HG03103 (cell line): Measurements from ENCODE around the gene ZNF236.
"Not testable (repeated sequence)": the region's sequence is repeated elsewhere in the genome, so short reads cannot be mapped to it uniquely, and the experiment has no call there.

Source experiments
- ATAC-seq: cut with Tn5 transposase; IDR thresholded peaks from one replicate; pipeline ENCODE4 v1.9.1; 2021; ENCODE audit warnings: low read depth; ENCODE audit not compliant: unreplicated experiment

The ZNF236 gene

GRCh38 chr18:76938619-76939018 lies 116.3 kb downstream of the ZNF236 start:
- ATAC-seq = no peak

- ATAC-seq = no peak
These were observed 118.9 kb downstream of the ZNF236 start for GRCh38 chr18:76941284-76941683.

- no peak for ATAC-seq
These were observed 121.4 kb downstream of the ZNF236 start for GRCh38 chr18:76943542-76944339.

DNA sequence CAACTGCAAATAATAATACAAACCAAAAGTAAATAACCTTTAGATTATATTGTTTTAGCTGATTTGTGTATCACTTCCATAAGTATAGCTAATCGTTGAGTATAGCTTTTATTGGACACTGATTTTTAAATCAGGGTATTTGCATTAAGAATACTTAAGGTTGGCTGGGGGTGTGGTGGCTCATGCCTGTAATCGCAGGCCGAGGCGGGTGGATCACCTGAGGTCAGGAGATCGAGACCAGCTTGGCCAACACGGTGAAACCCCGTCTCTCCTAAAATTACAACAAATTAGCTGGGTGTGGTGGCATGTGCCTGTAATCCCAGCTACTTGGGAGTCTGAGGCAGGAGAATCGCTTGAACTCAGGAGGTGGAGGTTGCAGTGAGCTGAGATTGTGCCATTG lies 122.0 kb downstream of the ZNF236 start:
- not testable (repeated sequence) for ATAC-seq

- ATAC-seq = no peak
These were observed 126.0 kb downstream of the ZNF236 start for GRCh38 chr18:76948345-76948744.

DNA sequence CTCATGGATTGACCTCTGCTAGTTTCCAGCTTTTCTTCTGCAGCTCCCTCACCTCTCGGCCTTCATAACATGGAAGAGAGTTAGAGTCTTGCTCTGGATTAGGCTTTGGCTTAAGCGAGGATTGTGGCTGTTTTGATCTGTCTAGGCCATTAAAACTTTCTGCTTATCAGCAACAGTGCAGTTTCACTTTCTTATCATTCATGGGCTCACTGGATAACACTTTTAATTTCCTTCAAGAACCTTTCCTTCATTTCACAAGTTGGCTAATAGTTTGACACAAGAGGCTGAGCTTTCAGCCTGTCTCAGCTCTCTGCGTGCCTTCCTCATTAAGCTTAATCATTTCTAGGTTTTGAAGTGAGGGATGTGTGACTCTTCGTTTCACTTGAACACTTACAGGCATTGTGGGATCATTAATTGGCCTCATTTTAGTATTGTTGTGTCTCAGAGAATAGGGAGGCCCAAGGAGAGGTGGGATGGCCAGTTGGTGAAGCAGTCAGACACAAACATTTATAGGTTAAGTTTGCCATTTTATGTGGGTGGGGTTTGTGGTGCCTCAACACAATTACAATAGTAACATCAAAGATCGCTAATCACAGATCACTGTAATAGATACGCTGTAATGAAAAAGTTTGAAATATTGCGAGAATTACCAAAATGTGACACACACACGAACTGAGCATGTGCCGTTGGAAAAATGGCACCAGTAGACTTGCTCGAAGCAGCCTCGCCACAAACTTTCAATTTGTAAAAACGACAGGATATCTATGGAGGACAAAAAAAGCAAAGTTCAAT lies 129.3 kb downstream of the ZNF236 start:
- ATAC-seq = no peak

DNA sequence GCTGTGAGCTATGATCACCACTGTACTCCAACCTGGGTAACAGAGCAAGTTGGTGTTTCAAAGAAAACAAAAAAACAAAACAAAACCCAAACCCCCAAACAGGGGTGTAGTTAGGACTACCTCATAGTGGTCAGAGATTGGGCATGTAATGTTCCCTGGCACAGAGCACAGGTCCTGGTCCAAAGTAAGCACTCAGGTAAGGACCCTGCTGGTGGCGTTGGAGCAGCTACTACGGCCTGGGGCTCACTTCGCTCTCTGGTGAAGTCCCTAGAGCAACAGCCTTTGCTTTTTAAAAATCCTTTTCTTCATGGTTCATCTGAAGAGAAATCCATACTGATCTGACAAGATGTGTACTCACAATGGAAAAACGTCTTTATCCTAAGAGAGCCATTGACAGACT lies 130.4 kb downstream of the ZNF236 start:
- ATAC-seq = no peak

DNA sequence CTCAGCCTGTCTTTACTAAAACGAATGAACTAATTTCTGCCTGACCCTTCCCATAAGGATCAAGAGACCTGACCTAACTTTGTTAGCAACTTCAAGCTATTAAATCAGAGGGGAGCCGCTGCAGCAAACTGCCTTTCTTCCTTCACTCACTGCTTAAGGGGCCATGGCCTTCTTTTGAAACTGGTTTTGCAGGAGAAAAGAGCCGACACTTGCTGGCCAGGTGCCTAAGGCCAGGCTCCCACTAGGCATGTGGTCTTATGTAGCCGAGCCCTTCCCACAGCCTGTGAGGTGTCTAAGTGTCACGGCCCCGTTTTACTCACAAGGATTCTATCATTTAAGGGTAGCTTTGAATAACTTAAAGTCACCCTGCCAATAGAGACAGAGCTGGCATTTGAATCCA lies 130.8 kb downstream of the ZNF236 start:
- no peak for ATAC-seq

DNA sequence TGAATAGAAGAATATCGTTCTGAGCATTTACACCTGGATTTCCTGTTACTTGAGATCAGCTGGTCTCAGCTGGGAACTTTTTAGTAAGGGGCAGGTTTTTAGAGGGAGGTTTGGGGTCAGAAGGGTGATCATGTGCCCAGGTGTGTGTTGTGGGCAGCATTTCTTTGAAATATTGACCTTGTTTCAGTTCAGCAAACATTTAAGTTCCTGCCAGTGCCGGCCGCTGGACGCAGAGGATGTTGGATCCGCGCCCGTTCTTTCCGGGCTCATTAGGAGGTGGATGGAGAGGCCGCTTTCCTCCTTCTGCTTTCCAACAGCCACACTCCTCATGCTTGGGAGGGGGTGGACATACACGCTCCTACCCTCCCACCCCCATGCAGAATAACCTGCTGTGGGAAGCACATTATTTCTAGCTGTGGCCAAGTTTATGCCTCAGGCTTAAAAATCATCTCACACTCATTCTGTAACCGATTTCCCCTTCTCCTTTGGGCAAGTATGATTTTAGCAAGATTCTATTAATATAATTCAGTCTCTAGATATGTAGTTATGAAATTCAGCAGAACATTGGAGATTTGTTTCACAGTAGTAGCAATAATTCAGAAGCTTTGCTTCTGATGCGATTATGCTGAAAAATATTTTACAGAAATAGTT lies 131.4 kb downstream of the ZNF236 start:
- no peak for ATAC-seq

DNA sequence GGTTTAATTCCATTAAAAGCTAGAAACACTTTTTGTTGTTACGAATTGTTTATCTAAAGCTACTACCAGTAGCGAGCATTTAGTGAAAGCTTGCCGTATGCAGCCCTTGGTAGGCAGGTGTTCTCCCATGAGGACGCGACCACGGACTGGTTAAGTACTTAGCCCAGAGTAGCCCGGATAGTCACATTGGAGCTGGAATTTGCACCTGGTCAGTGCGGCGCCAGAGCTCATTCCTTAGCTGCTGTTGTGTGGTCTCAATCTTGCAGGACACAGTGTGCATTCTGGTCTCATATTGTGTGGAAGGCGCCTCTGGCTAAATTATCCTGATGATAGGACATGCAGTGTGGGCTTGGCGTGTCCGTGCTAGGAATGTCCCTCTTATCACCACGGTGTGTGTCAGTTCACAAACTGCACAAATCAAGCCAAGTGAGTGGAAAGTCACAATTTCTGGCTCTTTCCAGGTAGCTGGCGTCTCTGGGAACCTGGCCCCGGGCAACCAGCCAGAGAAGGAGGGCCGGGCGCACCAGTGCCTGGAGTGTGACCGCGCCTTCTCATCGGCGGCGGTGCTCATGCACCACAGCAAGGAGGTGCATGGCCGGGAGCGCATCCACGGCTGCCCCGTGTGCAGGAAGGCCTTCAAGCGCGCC lies 133.3 kb downstream of the ZNF236 start:
- ATAC-seq = no peak

GRCh38 chr18:76956648-76957047 lies 134.3 kb downstream of the ZNF236 start:
- ATAC-seq = no peak

GRCh38 chr18:76957384-76958355 lies 135.3 kb downstream of the ZNF236 start:
- no peak for ATAC-seq

DNA sequence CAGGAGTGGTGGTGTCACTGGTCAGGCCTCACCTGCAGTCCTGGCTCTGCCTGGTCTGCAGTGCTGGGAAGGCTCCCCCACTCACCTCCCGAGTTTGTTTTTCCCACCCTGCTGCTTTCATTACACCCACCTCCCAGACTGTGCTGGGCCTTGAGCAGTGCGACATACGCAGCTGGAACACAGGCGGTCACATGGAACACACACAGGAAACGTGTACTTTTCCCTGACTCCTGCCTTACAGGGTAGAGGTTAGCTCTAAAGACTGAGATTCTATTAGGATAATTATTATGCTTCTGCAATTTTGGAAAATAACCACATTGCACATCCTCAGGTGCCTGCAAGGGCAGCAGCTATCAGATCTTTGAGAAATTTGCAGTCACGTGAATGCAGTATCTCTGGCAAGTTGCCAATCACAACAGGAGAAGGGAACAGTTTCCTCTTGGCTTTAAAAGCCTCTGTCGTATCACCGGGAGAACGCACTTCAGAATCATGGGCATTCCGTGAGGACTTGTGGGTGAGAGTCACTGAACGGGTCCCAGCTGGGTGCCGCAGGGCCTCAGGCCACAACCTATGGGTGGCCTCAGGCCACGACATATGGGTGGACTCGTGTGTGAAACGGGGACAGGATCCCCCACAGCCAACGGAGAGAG lies 136.5 kb downstream of the ZNF236 start:
- ATAC-seq = no peak

DNA sequence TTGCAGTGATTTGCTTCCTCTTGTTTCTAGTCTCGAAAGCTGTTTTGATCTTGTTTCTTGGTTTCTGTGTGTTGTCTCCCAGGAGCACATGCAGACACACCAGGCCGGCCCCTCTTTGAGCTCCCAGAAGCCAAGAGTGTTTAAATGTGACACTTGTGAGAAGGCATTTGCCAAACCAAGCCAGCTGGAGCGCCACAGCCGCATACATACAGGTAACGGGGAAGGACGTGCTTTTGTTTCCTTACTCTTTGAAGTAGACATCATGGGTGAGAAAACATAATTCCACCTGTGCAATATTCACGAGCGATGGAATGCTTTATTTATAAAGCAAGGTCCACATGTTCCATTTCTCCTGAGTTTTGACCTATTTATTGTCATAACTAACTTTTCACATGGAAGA lies 137.2 kb downstream of the ZNF236 start:
- no peak for ATAC-seq

DNA sequence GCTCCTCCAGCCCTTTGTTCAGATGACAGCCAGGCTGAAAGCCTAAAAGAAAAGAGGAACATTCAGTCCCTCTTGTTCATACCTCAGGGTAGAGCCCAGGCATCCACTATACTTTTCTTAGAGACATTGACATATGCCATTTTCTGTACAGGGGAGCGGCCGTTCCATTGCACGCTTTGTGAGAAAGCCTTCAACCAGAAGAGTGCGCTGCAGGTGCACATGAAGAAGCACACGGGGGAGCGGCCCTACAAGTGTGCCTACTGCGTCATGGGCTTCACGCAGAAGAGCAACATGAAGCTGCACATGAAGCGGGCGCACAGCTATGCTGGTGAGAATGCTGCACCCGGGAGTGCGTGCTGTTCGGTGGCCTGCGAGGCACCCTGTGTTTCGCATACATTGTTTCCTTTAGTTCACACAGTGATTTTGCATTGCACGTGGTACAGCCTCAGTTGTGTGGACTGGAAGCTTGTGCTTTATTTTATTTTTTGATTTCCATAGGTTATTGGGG lies 138.2 kb downstream of the ZNF236 start:
- no peak for ATAC-seq

DNA sequence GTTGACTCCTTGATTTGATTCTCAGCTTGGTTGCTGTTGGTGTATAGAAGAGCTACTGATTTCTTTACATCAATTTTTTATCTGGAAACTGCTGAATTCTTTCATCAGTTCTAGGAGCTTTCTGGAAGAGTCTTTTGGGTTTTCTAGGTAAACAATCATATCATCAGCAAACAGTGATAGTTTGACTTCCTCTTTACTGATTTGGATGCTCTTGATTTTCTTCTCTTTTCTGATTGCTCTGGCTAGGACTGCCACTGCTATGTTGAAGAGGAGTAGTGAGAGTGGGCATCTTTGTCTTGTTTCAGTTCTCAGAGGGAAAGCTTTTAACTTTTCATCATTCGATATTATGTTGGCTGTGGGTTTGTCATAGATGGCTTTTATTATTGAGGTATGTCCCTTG lies 140.5 kb downstream of the ZNF236 start:
- no peak for ATAC-seq

GRCh38 chr18:76963936-76964335 lies 141.6 kb downstream of the ZNF236 start:
- ATAC-seq = peak; percentile 67

DNA sequence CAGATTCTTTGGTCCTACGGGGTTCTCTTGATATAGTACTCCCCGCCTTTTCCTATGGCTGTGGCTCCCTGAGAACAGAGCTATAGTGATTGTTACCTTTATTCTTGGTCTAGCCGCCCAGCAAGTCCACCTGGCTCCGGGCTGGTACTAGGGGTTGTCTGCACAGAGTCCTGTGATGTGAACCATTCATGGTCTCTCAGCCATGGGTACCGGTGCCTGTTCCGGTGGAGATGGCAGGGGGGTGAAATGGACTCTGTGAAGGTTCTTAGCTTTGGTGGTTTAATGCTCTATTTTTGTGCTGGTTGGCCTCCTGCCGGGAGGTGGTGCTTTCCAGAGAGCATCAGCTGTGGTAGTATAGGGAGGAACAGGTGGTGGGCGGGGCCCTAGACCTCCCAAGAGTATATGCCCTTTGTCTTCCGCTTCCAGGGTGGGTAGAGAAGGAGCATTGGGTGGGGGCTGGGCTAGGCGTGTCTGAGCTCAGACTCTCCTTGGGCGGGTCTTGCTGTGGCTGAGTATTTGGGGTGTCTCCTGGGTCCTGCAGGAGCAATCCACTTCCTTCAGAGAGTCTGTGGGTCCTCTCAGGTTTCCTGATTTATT lies 143.3 kb downstream of the ZNF236 start:
- peak; percentile 50 for ATAC-seq

GRCh38 chr18:76967299-76967698 lies 144.9 kb downstream of the ZNF236 start:
- not testable (repeated sequence) for ATAC-seq
